ENCODE results near the gene FSTL5. TPM values are rescaled to one million over a fixed set of nuclear protein-coding genes. Genes with fewer than 3 reads are reported as not detected.

The FSTL5 gene
- total and polyA plus RNA-seq, 2 of the 8 experiments (the other 6 are each of a cell fraction or from before 2014, with no cell fraction given) = 0.09 to 0.32 TPM

DNA sequence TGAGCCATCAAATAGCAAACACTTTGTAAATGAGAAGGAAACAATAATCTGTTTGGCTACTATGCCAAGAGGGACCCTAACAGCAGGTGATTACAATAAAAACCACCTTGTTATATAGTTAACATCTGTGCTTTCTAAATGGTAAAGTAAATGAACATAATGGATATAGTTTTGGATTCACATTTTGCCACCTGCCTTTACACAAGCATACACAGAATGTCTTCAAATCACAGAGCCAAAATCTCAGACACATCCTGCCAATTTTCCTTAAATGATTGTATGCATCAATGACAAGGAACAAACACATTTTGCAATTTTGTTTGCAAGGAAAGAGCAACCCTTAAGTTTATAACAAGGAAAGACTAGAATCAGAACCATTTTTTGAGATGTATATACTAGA, 334.2 kb downstream of the FSTL5 start:
- Histone ChIP-seq H3K4ac (replicated peaks; ENCODE audit: insufficient read length, low read depth, low read length) (no peak overlapping the region), H4K8ac (ENCODE audit: extremely low read depth, insufficient read depth, low read length) (no peak overlapping the region), H3K14ac (ENCODE audit: insufficient read length) (no peak overlapping the region), H3K4me2 (ENCODE audit: insufficient read depth in 1 of 2, low read depth in 2 of 2, low read length in 2 of 2) (no peak overlapping the region), H3K4me1 (replicated peaks in 1 of 4; ENCODE audit: control insufficient read depth in 3 of 4, insufficient read depth in 4 of 4, low read length in 3 of 4) (no peaks in the 10 kb centered on the region), H2AK5ac (ENCODE audit: low read depth, low read length) (no peak overlapping the region), H4K20me1 (replicated peaks in 1 of 2; ENCODE audit: control insufficient read depth in 1 of 2, insufficient read depth in 2 of 2, low read length in 2 of 2) (no peaks in the 10 kb centered on the region), H3K18ac (ENCODE audit: extremely low read depth, low read length) (no peak overlapping the region), H3K23ac (ENCODE audit: insufficient read length) (no peak overlapping the region), H2BK15ac (ENCODE audit: low read length) (no peak overlapping the region), H4K5ac (ENCODE audit: insufficient read length, low read depth, low read length) (no peak overlapping the region), H3K23me2 (ENCODE audit: low read depth, low read length) (no peaks in the 10 kb centered on the region), H2BK120ac (replicated peaks; ENCODE audit: low read depth, low read length) (no peak overlapping the region), H3K9me3 (ENCODE audit: insufficient read depth in 2 of 2, low read depth in 1 of 2, low read length in 1 of 2) (no peaks in the 10 kb centered on the region), H3K79me2 (ENCODE audit: control insufficient read depth in 1 of 2, insufficient read depth in 2 of 2, low read length in 2 of 2) (no peaks in the 10 kb centered on the region), H3K56ac (replicated peaks; ENCODE audit: insufficient read length, low read depth, low read length) (no peak overlapping the region), H3K9ac (replicated peaks in 1 of 4; ENCODE audit: extremely low read depth in 1 of 4, low read depth in 3 of 4, low read length in 3 of 4) (no peak overlapping the region), H2BK20ac (ENCODE audit: low read length) (no peak overlapping the region), H3K79me1 (ENCODE audit: low read depth, low read length) (no peaks in the 10 kb centered on the region), H3K27me3 (replicated peaks in 1 of 4; ENCODE audit: control insufficient read depth in 3 of 4, extremely low read depth in 1 of 4, insufficient read depth in 3 of 4, low read length in 3 of 4) (no peaks in the 10 kb centered on the region), H4K91ac (replicated peaks; ENCODE audit: insufficient read length, low read length) (no peak overlapping the region), H3K4me3 (ENCODE audit: extremely low read depth in 1 of 4, insufficient read depth in 2 of 4, low read depth in 3 of 4, low read length in 4 of 4) (no peak overlapping the region), H2BK12ac (ENCODE audit: low read depth, low read length) (no peak overlapping the region), H2BK5ac (ENCODE audit: low read depth, low read length) (no peak overlapping the region), H3K27ac (ENCODE audit: low read depth, low read length) (no peak overlapping the region), H3K36me3 (ENCODE audit: control insufficient read depth in 2 of 4, insufficient read depth in 4 of 4, low read length in 3 of 4) (no peaks in the 10 kb centered on the region), H2AFZ (ENCODE audit: low read length) (no peak overlapping the region)
- no peak for DNase-seq (ENCODE audit: low read depth in 1 of 2, low spot score in 2 of 2)
- ChIA-PET CTCF (ENCODE audit: partially characterized antibody) (no interaction called here), POLR2A (ENCODE audit: partially characterized antibody) (no interaction called here)
- no peak for FAIRE-seq
- no peak for TF ChIP-seq MAFK (IDR thresholded peaks at IDR 0.05; ENCODE audit: low read depth, low read length)
- no peak for TF ChIP-seq CREB1 (IDR thresholded peaks at IDR 0.05)
- TF ChIP-seq SP4 (IDR thresholded peaks at IDR 0.05; ENCODE audit: low read length) = no peak
- TF ChIP-seq SIN3A (conservative IDR thresholded peaks at IDR 0.05 in 1 of 2, IDR thresholded peaks at IDR 0.05 in 1 of 2; ENCODE audit: low read depth in 1 of 2, low read length in 2 of 2) = no peak
- no peak for TF ChIP-seq TAF7 (optimal IDR thresholded peaks at IDR 0.05; ENCODE audit: borderline replicate concordance, low read depth, low read length)
- TF ChIP-seq, protein P1, sequence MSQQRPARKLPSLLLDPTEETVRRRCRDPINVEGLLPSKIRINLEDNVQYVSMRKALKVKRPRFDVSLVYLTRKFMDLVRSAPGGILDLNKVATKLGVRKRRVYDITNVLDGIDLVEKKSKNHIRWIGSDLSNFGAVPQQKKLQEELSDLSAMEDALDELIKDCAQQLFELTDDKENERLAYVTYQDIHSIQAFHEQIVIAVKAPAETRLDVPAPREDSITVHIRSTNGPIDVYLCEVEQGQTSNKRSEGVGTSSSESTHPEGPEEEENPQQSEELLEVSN (IDR thresholded peaks at IDR 0.05) = no peak
- no peak for TF ChIP-seq TBP (IDR thresholded peaks at IDR 0.05; ENCODE audit: low read depth, low read length)
- TF ChIP-seq, protein P2, sequence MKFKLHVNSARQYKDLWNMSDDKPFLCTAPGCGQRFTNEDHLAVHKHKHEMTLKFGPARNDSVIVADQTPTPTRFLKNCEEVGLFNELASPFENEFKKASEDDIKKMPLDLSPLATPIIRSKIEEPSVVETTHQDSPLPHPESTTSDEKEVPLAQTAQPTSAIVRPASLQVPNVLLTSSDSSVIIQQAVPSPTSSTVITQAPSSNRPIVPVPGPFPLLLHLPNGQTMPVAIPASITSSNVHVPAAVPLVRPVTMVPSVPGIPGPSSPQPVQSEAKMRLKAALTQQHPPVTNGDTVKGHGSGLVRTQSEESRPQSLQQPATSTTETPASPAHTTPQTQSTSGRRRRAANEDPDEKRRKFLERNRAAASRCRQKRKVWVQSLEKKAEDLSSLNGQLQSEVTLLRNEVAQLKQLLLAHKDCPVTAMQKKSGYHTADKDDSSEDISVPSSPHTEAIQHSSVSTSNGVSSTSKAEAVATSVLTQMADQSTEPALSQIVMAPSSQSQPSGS (IDR thresholded peaks at IDR 0.05; ENCODE audit: low read length) = no peak
- TF ChIP-seq BCL11A (IDR thresholded peaks at IDR 0.05; ENCODE audit: low read depth in 2 of 2, low read length in 2 of 2) = no peak
- TF ChIP-seq KDM4A (IDR thresholded peaks at IDR 0.05; ENCODE audit: low read depth, low read length, severe bottlenecking) = no peak

Measured in H1 (cell line).